HEK293 (cell line): Measurements from ENCODE around the gene SRSF2.

Experiments used
- CTCF ChIA-PET: fragments of 350-600 bp; formaldehyde crosslinking; extraction: SDS; loops from one replicate; lab custom pipeline; 2021; ENCODE audit warnings: antibody characterized with exemption; lab: Yijun Ruan, JAX
- POLR2A ChIA-PET: fragments of 300-600 bp; formaldehyde crosslinking; extraction: SDS; loops from one replicate; lab custom pipeline; 2020; ENCODE audit warnings: antibody characterized with exemption, inconsistent platforms; lab: Yijun Ruan, JAX
- H3K27ac ChIP-seq: fragments of 200-500 bp; sonication (Bioruptor generic); 2 replicates; pipeline ENCODE4 v1.5.1; 2014; ENCODE audit warnings: low read depth, low read length, control low read depth, inconsistent platforms; ENCODE audit errors: extremely low read depth
- H3K36me3 ChIP-seq, 2 experiments: fragments of 200-500 bp in 1 of 2; sonication (Bioruptor generic) in 1 of 2; 1 replicate in 1 of 2; 2 replicates in 1 of 2; pipeline ENCODE4 v1.5.1; 2014 to 2017; ENCODE audit warnings: inconsistent platforms in 2 of 2, low read length in 2 of 2; ENCODE audit not compliant: control insufficient read depth in 2 of 2, insufficient read depth in 1 of 2
- H3K4me1 ChIP-seq: fragments of 200-500 bp; sonication (Bioruptor generic); 2 replicates; pipeline ENCODE4 v1.5.1; 2014; ENCODE audit warnings: mild to moderate bottlenecking, low read length, inconsistent platforms; ENCODE audit not compliant: control insufficient read depth, insufficient read depth
- H3K4me3 ChIP-seq: 2 replicates; pipeline ENCODE4 v1.5.1; 2011; ENCODE audit warnings: low read depth, mild to moderate bottlenecking, control low read depth, low read length, moderate library complexity
- H3K9me3 ChIP-seq: fragments of 200-500 bp; sonication (Bioruptor generic); 2 replicates; pipeline ENCODE4 v1.5.1; 2014; ENCODE audit warnings: low read depth, low read length, inconsistent platforms; ENCODE audit not compliant: control insufficient read depth, insufficient read depth
- EGR2 ChIP-seq: fragments of 450-650 bp; formaldehyde crosslinking; IDR thresholded peaks from 2 replicates; pipeline ENCODE4 v1.5.1; 2016; ENCODE audit warnings: low read depth, missing biosample characterization, missing genetic modification characterization
- HOXA7 ChIP-seq: sonication (generic); formaldehyde crosslinking; IDR thresholded peaks from 2 replicates; pipeline ENCODE4 v1.8.1; 2022; ENCODE audit warnings: missing genetic modification reagents, borderline replicate concordance
- PRDM10 ChIP-seq: fragments of 450-650 bp; formaldehyde crosslinking; IDR thresholded peaks from 2 replicates; pipeline ENCODE4 v1.5.1; 2016; ENCODE audit warnings: missing biosample characterization, missing genetic modification characterization
- SCRT2 ChIP-seq: fragments of 450-650 bp; formaldehyde crosslinking; IDR thresholded peaks from 2 replicates; pipeline ENCODE4 v1.5.1; 2016; ENCODE audit warnings: missing biosample characterization, missing genetic modification characterization
- SP7 ChIP-seq: fragments of 450-650 bp; formaldehyde crosslinking; IDR thresholded peaks from 2 replicates; pipeline ENCODE4 v1.5.1; 2016; ENCODE audit warnings: missing biosample characterization, missing genetic modification characterization
- TCF7L2 ChIP-seq: IDR thresholded peaks from 2 replicates; pipeline ENCODE4 v1.6.1; 2011; ENCODE audit warnings: low read depth, mild to moderate bottlenecking, inconsistent platforms, low read length, moderate library complexity, borderline replicate concordance
- ZFP3 ChIP-seq: fragments of 450-650 bp; formaldehyde crosslinking; IDR thresholded peaks from 2 replicates; pipeline ENCODE4 v1.5.1; 2016; ENCODE audit warnings: low read depth, missing biosample characterization, missing genetic modification characterization
- ZNF169 ChIP-seq: fragments of 450-650 bp; formaldehyde crosslinking; IDR thresholded peaks from 2 replicates; pipeline ENCODE4 v1.5.1; 2016; ENCODE audit warnings: missing biosample characterization, missing genetic modification characterization
- ZNF266 ChIP-seq: fragments of 450-650 bp; formaldehyde crosslinking; IDR thresholded peaks from 2 replicates; pipeline ENCODE4 v1.5.1; 2016; ENCODE audit warnings: missing biosample characterization, missing genetic modification characterization, low read depth
- ZNF350 ChIP-seq: fragments of 450-650 bp; formaldehyde crosslinking; IDR thresholded peaks from 2 replicates; pipeline ENCODE4 v1.5.0; 2017; ENCODE audit warnings: missing biosample characterization, mild to moderate bottlenecking, missing genetic modification characterization
- ZNF488 ChIP-seq: fragments of 450-650 bp; formaldehyde crosslinking; IDR thresholded peaks from 2 replicates; pipeline ENCODE4 v1.5.1; 2016; ENCODE audit warnings: missing biosample characterization, missing genetic modification characterization
- ZNF544 ChIP-seq: fragments of 450-650 bp; formaldehyde crosslinking; IDR thresholded peaks from 2 replicates; pipeline ENCODE4 v1.5.0; 2017; ENCODE audit warnings: missing biosample characterization, missing genetic modification characterization
- ZNF555 ChIP-seq: fragments of 450-650 bp; formaldehyde crosslinking; conservative IDR thresholded peaks from 2 replicates; pipeline ENCODE4 v1.5.1; 2017; ENCODE audit warnings: missing biosample characterization, mild to moderate bottlenecking, missing genetic modification characterization, inconsistent platforms
- TF ChIP-seq, protein P1 (sequence below): fragments of 450-650 bp; formaldehyde crosslinking; IDR thresholded peaks from 2 replicates; pipeline ENCODE4 v1.5.1; 2016; ENCODE audit warnings: missing biosample characterization, missing genetic modification characterization, borderline replicate concordance
- TF ChIP-seq, protein P2 (sequence below): fragments of 450-650 bp; IDR thresholded peaks from 2 replicates; pipeline ENCODE4 v1.5.1; 2018; ENCODE audit warnings: missing biosample characterization, mild to moderate bottlenecking, missing genetic modification characterization

Gene SRSF2

DNA sequence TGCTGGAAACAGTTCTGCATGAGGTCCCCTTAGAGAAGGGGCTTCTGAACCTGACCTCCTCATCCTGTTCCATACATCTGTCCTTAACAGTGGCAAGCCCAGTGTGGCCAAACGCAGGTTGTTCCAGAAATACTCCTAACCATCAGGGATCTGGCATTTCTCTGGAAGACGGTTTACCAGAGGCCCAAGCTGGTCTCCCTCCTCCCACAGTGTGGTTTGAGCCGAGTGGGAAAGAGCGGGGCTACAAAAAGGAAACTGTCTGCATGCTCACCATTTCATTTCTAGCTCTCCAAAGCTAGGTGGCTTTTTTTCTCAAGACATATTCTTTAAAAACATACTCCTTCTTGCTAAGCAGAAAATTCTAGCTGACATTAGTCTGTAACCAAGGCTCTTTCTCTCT lies 32.3 kb downstream of the SRSF2 start:
- CTCF ChIA-PET, result interaction anchor here (0.6 to 5.1 kb wide), 5 partner anchors 9 to 183 kb away, joined by 3 to 38 read pairs (median 3); no protein-coding TSS in a partner anchor
- peaks cover 0 to 18% of the 10 kb centered on the region in 2 experiments; a peak in 2 of 3 replicates for H3K36me3 ChIP-seq
- POLR2A ChIA-PET, result interaction anchor here (0.7 to 1.3 kb wide), 3 partner anchors 9 to 15 kb away, joined by 3 to 8 read pairs (median 3); no protein-coding TSS in a partner anchor
- H3K9me3 ChIP-seq, result no peaks in the 10 kb centered on the region
- TF ChIP-seq, protein P1, sequence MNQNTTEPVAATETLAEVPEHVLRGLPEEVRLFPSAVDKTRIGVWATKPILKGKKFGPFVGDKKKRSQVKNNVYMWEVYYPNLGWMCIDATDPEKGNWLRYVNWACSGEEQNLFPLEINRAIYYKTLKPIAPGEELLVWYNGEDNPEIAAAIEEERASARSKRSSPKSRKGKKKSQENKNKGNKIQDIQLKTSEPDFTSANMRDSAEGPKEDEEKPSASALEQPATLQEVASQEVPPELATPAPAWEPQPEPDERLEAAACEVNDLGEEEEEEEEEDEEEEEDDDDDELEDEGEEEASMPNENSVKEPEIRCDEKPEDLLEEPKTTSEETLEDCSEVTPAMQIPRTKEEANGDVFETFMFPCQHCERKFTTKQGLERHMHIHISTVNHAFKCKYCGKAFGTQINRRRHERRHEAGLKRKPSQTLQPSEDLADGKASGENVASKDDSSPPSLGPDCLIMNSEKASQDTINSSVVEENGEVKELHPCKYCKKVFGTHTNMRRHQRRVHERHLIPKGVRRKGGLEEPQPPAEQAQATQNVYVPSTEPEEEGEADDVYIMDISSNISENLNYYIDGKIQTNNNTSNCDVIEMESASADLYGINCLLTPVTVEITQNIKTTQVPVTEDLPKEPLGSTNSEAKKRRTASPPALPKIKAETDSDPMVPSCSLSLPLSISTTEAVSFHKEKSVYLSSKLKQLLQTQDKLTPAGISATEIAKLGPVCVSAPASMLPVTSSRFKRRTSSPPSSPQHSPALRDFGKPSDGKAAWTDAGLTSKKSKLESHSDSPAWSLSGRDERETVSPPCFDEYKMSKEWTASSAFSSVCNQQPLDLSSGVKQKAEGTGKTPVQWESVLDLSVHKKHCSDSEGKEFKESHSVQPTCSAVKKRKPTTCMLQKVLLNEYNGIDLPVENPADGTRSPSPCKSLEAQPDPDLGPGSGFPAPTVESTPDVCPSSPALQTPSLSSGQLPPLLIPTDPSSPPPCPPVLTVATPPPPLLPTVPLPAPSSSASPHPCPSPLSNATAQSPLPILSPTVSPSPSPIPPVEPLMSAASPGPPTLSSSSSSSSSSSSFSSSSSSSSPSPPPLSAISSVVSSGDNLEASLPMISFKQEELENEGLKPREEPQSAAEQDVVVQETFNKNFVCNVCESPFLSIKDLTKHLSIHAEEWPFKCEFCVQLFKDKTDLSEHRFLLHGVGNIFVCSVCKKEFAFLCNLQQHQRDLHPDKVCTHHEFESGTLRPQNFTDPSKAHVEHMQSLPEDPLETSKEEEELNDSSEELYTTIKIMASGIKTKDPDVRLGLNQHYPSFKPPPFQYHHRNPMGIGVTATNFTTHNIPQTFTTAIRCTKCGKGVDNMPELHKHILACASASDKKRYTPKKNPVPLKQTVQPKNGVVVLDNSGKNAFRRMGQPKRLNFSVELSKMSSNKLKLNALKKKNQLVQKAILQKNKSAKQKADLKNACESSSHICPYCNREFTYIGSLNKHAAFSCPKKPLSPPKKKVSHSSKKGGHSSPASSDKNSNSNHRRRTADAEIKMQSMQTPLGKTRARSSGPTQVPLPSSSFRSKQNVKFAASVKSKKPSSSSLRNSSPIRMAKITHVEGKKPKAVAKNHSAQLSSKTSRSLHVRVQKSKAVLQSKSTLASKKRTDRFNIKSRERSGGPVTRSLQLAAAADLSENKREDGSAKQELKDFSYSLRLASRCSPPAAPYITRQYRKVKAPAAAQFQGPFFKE (tag by site-specific recombination), result no peak
- no peak for TF ChIP-seq ZNF169
- TF ChIP-seq, protein P2, sequence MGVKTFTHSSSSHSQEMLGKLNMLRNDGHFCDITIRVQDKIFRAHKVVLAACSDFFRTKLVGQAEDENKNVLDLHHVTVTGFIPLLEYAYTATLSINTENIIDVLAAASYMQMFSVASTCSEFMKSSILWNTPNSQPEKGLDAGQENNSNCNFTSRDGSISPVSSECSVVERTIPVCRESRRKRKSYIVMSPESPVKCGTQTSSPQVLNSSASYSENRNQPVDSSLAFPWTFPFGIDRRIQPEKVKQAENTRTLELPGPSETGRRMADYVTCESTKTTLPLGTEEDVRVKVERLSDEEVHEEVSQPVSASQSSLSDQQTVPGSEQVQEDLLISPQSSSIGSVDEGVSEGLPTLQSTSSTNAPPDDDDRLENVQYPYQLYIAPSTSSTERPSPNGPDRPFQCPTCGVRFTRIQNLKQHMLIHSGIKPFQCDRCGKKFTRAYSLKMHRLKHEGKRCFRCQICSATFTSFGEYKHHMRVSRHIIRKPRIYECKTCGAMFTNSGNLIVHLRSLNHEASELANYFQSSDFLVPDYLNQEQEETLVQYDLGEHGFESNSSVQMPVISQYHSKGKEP (tag by site-specific recombination), result no peak
- TF ChIP-seq PRDM10 (tag by site-specific recombination), result 0 out of 2 replicates have a peak, but pooled peaks have one; percentile 34
- TF ChIP-seq, all 188 proteins: peak for 1
- peaks cover 35% of the 10 kb centered on the region for H3K4me1 ChIP-seq
- H3K27ac ChIP-seq, result no peak overlapping the region
- H3K4me3 ChIP-seq, result no peak overlapping the region

GRCh38 chr17:76702941-76703637 lies 34.0 kb downstream of the SRSF2 start:
- peaks cover 27% of the 10 kb centered on the region for H3K4me1 ChIP-seq
- H3K36me3 ChIP-seq, result peaks cover 0 to 18% of the 10 kb centered on the region in 2 experiments; a peak in 2 of 3 replicates
- TF ChIP-seq ZNF488 (tag by site-specific recombination), result no peak
- no peak for TF ChIP-seq HOXA7
- no peak for TF ChIP-seq SCRT2
- TF ChIP-seq TCF7L2, result no peak
- TF ChIP-seq ZFP3 (tag by site-specific recombination), result no peak
- no peak for TF ChIP-seq ZNF266 (tag by site-specific recombination)
- no peak for TF ChIP-seq ZNF555 (tag by site-specific recombination)
- TF ChIP-seq SP7 (tag by site-specific recombination), result no peak
- no peak for TF ChIP-seq ZNF544
- no peak for TF ChIP-seq ZNF350 (tag by site-specific recombination)
- no peak for TF ChIP-seq EGR2 (tag by site-specific recombination)
- H3K4me3 ChIP-seq, result no peak overlapping the region
- POLR2A ChIA-PET, result interaction anchor here (0.6 to 1.3 kb wide), 3 partner anchors 8 to 35 kb away, joined by 3 to 8 read pairs (median 4); partner anchors contain the start of gene MFSD11
- H3K9me3 ChIP-seq, result no peaks in the 10 kb centered on the region
- CTCF ChIA-PET, result interaction anchor here (0.6 to 5.1 kb wide), 8 partner anchors 9 to 80 kb away, joined by 3 to 38 read pairs (median 4); no protein-coding TSS in a partner anchor
- no peak overlapping the region for H3K27ac ChIP-seq
